ENCODE measurements around the gene RNH1.

The RNH1 gene

GRCh38 chr11:506995-507726, at the start of gene RNH1:
RNH1 (minus strand) TSS chr11:507242; CDS start chr11:502162, 5,080 bp downstream.
- in situ Hi-C loops (cut with MboI; ENCODE audit: low pct_unique_long_range_greater_than_20kb, low sequenced_read_pairs) = no loop called here
- DNase-seq = peak; percentile 75

GRCh38 chr11:555780-556661, 49.0 kb upstream of the RNH1 start:
- no peak for DNase-seq
- in situ Hi-C loops (cut with MboI; ENCODE audit: low pct_unique_long_range_greater_than_20kb, low sequenced_read_pairs) = no loop called here

GRCh38 chr11:555227-555779, 48.3 kb upstream of the RNH1 start:
- in situ Hi-C loops (cut with MboI; ENCODE audit: low pct_unique_long_range_greater_than_20kb, low sequenced_read_pairs) = no loop called here
- DNase-seq = no peak

- in situ Hi-C loops (cut with MboI; ENCODE audit: low pct_unique_long_range_greater_than_20kb, low sequenced_read_pairs) = no loop called here
- DNase-seq = peak; percentile 86
Observed at GRCh38 chr11:554428-555226, 47.6 kb upstream of the RNH1 start.

- in situ Hi-C loops (cut with MboI; ENCODE audit: low pct_unique_long_range_greater_than_20kb, low sequenced_read_pairs) = no loop called here
- DNase-seq = no peak
Observed at GRCh38 chr11:553988-554340, 46.9 kb upstream of the RNH1 start.

GRCh38 chr11:553083-553987, 46.3 kb upstream of the RNH1 start:
- in situ Hi-C loops (cut with MboI; ENCODE audit: low pct_unique_long_range_greater_than_20kb, low sequenced_read_pairs) = no loop called here
- no peak for DNase-seq

- DNase-seq = no peak
- in situ Hi-C loops (cut with MboI; ENCODE audit: low pct_unique_long_range_greater_than_20kb, low sequenced_read_pairs) = no loop called here
Observed at GRCh38 chr11:551596-551995, 44.6 kb upstream of the RNH1 start.

- no peak for DNase-seq
Observed at GRCh38 chr11:551131-551530, 44.1 kb upstream of the RNH1 start.

GRCh38 chr11:550746-551085, 43.7 kb upstream of the RNH1 start:
- in situ Hi-C loops (cut with MboI; ENCODE audit: low pct_unique_long_range_greater_than_20kb, low sequenced_read_pairs) = no loop called here
- no peak for DNase-seq

More at GRCh38 chr11:551131-551530, 44.1 kb upstream of the RNH1 start:
- in situ Hi-C loops (cut with MboI; ENCODE audit: low pct_unique_long_range_greater_than_20kb, low sequenced_read_pairs) = no loop called here

- DNase-seq = no peak
- in situ Hi-C loops (cut with MboI; ENCODE audit: low pct_unique_long_range_greater_than_20kb, low sequenced_read_pairs) = no loop called here
Observed at GRCh38 chr11:550021-550745, 43.1 kb upstream of the RNH1 start.

GRCh38 chr11:548700-549603, 41.9 kb upstream of the RNH1 start:
- in situ Hi-C loops (cut with MboI; ENCODE audit: low pct_unique_long_range_greater_than_20kb, low sequenced_read_pairs) = no loop called here
- no peak for DNase-seq

GRCh38 chr11:545171-545570, 38.1 kb upstream of the RNH1 start:
- DNase-seq = no peak
- in situ Hi-C loops (cut with MboI; ENCODE audit: low pct_unique_long_range_greater_than_20kb, low sequenced_read_pairs) = no loop called here

- in situ Hi-C loops (cut with MboI; ENCODE audit: low pct_unique_long_range_greater_than_20kb, low sequenced_read_pairs) = no loop called here
- no peak for DNase-seq
Observed at GRCh38 chr11:544817-545166, 37.8 kb upstream of the RNH1 start.

- in situ Hi-C loops (cut with MboI; ENCODE audit: low pct_unique_long_range_greater_than_20kb, low sequenced_read_pairs) = no loop called here
- no peak for DNase-seq
Observed at GRCh38 chr11:541433-541885, 34.4 kb upstream of the RNH1 start.

- in situ Hi-C loops (cut with MboI; ENCODE audit: low pct_unique_long_range_greater_than_20kb, low sequenced_read_pairs) = no loop called here
- DNase-seq = no peak
Observed at GRCh38 chr11:540583-541432, 33.8 kb upstream of the RNH1 start.

- in situ Hi-C loops (cut with MboI; ENCODE audit: low pct_unique_long_range_greater_than_20kb, low sequenced_read_pairs) = no loop called here
- no peak for DNase-seq
Observed at GRCh38 chr11:539971-540481, 33.0 kb upstream of the RNH1 start.
